HepG2 (cell line): ENCODE measurements around the gene GPR61. TPM values are rescaled to one million over a fixed set of nuclear protein-coding genes. Genes with fewer than 3 reads are reported as not detected.

Experiments
- CCDC6 ChIP-seq: sonication (generic); formaldehyde crosslinking; IDR thresholded peaks from 2 replicates; pipeline ENCODE4 v1.8.1; 2022; ENCODE audit warnings: mild to moderate bottlenecking, missing genetic modification reagents, moderate library complexity
- DMAP1 ChIP-seq: IDR thresholded peaks from 2 replicates; pipeline ENCODE4 v1.6.1; 2016
- DNMT1 ChIP-seq: sonication (generic); formaldehyde crosslinking; IDR thresholded peaks from 2 replicates; pipeline ENCODE4 v1.5.1; 2020; ENCODE audit warnings: mild to moderate bottlenecking, missing genetic modification reagents
- SRY ChIP-seq: sonication (generic); formaldehyde crosslinking; IDR thresholded peaks from 2 replicates; pipeline ENCODE4 v1.8.0; 2022; ENCODE audit warnings: mild to moderate bottlenecking, missing genetic modification reagents
- XRCC5 ChIP-seq: fragments of 200-400 bp; formaldehyde crosslinking; optimal IDR thresholded peaks from 2 replicates; pipeline ENCODE3; 2017; ENCODE audit warnings: mild to moderate bottlenecking, low read length
- ZBTB3 ChIP-seq: sonication (generic); formaldehyde crosslinking; IDR thresholded peaks from 2 replicates; pipeline ENCODE4 v1.4.0; 2020; ENCODE audit warnings: low read depth, mild to moderate bottlenecking, moderate library complexity, missing genetic modification reagents, borderline replicate concordance
- ZNF180 ChIP-seq: sonication (generic); formaldehyde crosslinking; IDR thresholded peaks from 2 replicates; pipeline ENCODE4 v1.4.0; 2020; ENCODE audit warnings: low read depth, missing genetic modification reagents, borderline replicate concordance
- ZSCAN21 ChIP-seq: sonication (generic); formaldehyde crosslinking; IDR thresholded peaks from 2 replicates; pipeline ENCODE4 v1.8.0; 2022; ENCODE audit warnings: mild to moderate bottlenecking, missing genetic modification reagents, moderate library complexity, borderline replicate concordance
- polyA plus RNA-seq, 8 experiments: library from polyadenylated mRNA; depleted of rRNA in 3 of 8; stranded (reverse) in 7 of 8; unstranded in 1 of 8; fragments of >200 nt; fragmentation: Illumina TruSeq in 4 of 8; extraction: Trizol in 4 of 8; gene quantifications; 2 replicates each; pipeline versions ENCODE4 v1.2.1 to v1.2.3, GENCODE V29; 2011 to 2016; ENCODE audit warnings: low read depth in 4 of 8, missing spikeins in 1 of 8, mixed read lengths in 1 of 8; ENCODE audit not compliant: insufficient read depth in 1 of 8
- total RNA-seq, 5 experiments: library from RNA; depleted of rRNA; stranded (reverse); fragments of >200 nt; fragmentation: Illumina TruSeq; extraction: Trizol; gene quantifications; 2 replicates each; pipeline ENCODE4 v1.2.3, GENCODE V29; 2016; ENCODE audit warnings: low read depth in 1 of 5
- TF ChIP-seq, protein P1 (sequence below): sonication (generic); formaldehyde crosslinking; IDR thresholded peaks from 2 replicates; pipeline ENCODE4 v1.9.0; 2021; ENCODE audit warnings: mild to moderate bottlenecking, missing genetic modification reagents
- TF ChIP-seq, protein P2 (sequence below): sonication (generic); formaldehyde crosslinking; IDR thresholded peaks from 2 replicates; pipeline ENCODE4 v1.4.0; 2020; ENCODE audit warnings: missing genetic modification reagents
- TF ChIP-seq, protein P3 (sequence below): sonication (generic); formaldehyde crosslinking; IDR thresholded peaks from 2 replicates; pipeline ENCODE4 v1.4.0; 2020; ENCODE audit warnings: missing genetic modification reagents, borderline replicate concordance

The GPR61 gene
- total and polyA plus RNA-seq, 2 of the 13 experiments (the other 11 are each of a cell fraction or from before 2014, with no cell fraction given) = not detected

DNA sequence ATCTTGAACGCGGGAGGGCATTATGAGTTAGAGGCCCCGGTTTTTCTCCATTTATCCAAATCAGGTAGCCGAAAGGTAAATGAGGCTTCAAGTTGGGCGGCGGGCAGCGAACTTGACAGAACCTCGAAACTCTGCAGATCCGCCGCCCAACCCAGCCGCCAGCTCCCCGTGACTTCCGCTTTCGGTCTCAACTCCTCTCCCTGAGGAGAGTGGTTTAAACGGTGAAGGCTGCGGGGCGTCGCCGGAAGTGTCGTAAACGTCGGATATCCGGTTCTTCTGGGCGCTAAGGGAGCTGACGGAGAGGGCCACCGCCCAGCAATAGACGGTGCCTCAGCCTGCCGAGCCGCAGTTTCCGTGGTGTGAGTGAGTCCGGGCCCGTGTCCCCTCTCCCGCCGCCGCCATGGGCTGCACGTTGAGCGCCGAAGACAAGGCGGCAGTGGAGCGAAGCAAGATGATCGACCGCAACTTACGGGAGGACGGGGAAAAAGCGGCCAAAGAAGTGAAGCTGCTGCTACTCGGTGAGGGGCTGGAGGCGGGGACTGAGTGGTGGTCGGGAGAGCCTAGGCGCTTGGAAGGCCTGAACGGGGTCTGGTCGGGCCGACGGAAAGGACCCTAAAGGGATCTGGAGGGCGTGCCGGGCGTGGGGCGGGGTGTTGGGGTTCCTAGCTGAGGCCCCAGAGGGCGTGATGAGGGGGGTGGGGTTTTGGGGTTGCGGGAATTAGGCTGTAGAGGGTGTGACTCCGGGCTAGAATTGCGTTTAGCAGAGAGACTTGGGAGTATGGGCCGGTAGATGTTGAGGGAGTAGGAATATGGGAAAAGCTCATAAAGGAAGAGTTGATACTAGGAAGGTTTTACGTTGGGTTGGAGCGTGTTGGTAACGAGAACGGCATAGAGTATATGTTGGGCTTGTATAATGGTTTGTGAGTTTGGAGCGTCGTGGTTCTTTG is 8.9 kb downstream of the GPR61 start, which contains the start of gene GNAI3 (continued):
- TF ChIP-seq DNMT1 (CRISPR knock-in tag) (no peak), ZNF180 (CRISPR knock-in tag) (no peak), CCDC6 (0 out of 2 replicates have a peak, but pooled peaks have one; percentile 63), XRCC5 (peak; percentile 29), DMAP1 (CRISPR knock-in tag) (peak; percentile 85), SRY (CRISPR knock-in tag) (peak; percentile 85), ZSCAN21 (CRISPR knock-in tag) (peak; percentile 56; the same call in 1 of the 2 replicates), ZBTB3 (peak; percentile 25; the same call in 1 of the 2 replicates)
- TF ChIP-seq, protein P1, sequence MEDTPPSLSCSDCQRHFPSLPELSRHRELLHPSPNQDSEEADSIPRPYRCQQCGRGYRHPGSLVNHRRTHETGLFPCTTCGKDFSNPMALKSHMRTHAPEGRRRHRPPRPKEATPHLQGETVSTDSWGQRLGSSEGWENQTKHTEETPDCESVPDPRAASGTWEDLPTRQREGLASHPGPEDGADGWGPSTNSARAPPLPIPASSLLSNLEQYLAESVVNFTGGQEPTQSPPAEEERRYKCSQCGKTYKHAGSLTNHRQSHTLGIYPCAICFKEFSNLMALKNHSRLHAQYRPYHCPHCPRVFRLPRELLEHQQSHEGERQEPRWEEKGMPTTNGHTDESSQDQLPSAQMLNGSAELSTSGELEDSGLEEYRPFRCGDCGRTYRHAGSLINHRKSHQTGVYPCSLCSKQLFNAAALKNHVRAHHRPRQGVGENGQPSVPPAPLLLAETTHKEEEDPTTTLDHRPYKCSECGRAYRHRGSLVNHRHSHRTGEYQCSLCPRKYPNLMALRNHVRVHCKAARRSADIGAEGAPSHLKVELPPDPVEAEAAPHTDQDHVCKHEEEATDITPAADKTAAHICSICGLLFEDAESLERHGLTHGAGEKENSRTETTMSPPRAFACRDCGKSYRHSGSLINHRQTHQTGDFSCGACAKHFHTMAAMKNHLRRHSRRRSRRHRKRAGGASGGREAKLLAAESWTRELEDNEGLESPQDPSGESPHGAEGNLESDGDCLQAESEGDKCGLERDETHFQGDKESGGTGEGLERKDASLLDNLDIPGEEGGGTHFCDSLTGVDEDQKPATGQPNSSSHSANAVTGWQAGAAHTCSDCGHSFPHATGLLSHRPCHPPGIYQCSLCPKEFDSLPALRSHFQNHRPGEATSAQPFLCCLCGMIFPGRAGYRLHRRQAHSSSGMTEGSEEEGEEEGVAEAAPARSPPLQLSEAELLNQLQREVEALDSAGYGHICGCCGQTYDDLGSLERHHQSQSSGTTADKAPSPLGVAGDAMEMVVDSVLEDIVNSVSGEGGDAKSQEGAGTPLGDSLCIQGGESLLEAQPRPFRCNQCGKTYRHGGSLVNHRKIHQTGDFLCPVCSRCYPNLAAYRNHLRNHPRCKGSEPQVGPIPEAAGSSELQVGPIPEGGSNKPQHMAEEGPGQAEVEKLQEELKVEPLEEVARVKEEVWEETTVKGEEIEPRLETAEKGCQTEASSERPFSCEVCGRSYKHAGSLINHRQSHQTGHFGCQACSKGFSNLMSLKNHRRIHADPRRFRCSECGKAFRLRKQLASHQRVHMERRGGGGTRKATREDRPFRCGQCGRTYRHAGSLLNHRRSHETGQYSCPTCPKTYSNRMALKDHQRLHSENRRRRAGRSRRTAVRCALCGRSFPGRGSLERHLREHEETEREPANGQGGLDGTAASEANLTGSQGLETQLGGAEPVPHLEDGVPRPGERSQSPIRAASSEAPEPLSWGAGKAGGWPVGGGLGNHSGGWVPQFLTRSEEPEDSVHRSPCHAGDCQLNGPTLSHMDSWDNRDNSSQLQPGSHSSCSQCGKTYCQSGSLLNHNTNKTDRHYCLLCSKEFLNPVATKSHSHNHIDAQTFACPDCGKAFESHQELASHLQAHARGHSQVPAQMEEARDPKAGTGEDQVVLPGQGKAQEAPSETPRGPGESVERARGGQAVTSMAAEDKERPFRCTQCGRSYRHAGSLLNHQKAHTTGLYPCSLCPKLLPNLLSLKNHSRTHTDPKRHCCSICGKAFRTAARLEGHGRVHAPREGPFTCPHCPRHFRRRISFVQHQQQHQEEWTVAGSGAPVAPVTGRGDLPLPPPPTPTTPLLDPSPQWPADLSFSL (CRISPR knock-in tag) = no peak
- TF ChIP-seq, protein P2, sequence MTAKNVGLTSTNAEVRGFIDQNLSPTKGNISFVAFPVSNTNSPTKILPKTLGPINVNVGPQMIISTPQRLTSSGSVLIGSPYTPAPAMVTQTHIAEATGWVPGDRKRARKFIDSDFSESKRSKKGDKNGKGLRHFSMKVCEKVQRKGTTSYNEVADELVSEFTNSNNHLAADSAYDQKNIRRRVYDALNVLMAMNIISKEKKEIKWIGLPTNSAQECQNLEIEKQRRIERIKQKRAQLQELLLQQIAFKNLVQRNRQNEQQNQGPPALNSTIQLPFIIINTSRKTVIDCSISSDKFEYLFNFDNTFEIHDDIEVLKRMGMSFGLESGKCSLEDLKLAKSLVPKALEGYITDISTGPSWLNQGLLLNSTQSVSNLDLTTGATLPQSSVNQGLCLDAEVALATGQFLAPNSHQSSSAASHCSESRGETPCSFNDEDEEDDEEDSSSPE (CRISPR knock-in tag) = peak; percentile 41; the same call in 1 of the 2 replicates
- TF ChIP-seq, protein P3, sequence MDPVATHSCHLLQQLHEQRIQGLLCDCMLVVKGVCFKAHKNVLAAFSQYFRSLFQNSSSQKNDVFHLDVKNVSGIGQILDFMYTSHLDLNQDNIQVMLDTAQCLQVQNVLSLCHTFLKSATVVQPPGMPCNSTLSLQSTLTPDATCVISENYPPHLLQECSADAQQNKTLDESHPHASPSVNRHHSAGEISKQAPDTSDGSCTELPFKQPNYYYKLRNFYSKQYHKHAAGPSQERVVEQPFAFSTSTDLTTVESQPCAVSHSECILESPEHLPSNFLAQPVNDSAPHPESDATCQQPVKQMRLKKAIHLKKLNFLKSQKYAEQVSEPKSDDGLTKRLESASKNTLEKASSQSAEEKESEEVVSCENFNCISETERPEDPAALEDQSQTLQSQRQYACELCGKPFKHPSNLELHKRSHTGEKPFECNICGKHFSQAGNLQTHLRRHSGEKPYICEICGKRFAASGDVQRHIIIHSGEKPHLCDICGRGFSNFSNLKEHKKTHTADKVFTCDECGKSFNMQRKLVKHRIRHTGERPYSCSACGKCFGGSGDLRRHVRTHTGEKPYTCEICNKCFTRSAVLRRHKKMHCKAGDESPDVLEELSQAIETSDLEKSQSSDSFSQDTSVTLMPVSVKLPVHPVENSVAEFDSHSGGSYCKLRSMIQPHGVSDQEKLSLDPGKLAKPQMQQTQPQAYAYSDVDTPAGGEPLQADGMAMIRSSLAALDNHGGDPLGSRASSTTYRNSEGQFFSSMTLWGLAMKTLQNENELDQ (CRISPR knock-in tag) = no peak
